Nephron progenitor cell (in vitro differentiated cells): Measurements from ENCODE around the gene KRT5.

Experiments used
- DNase-seq: peaks from one replicate; pipeline ENCODE4 v3.0.0; 2021
- H3K27ac Mint-ChIP-seq: 2 replicates; pipeline ENCODE4 v1.8.0; 2021; ENCODE audit warnings: mild to moderate bottlenecking, moderate library complexity, mixed read lengths
- H3K27me3 Mint-ChIP-seq: 2 replicates; pipeline ENCODE4 v1.8.0; 2021; ENCODE audit warnings: mild to moderate bottlenecking, low read depth, mixed read lengths; ENCODE audit not compliant: poor library complexity
- H3K36me3 Mint-ChIP-seq: 2 replicates; pipeline ENCODE4 v1.8.0; 2021; ENCODE audit warnings: low read depth, mixed read lengths
- H3K4me1 Mint-ChIP-seq: 2 replicates; pipeline ENCODE4 v1.8.0; 2021; ENCODE audit warnings: mixed read lengths
- H3K4me3 Mint-ChIP-seq: 2 replicates; pipeline ENCODE4 v1.8.0; 2021; ENCODE audit warnings: mild to moderate bottlenecking, moderate library complexity, mixed read lengths
- H3K9me3 Mint-ChIP-seq: 2 replicates; pipeline ENCODE4 v1.8.0; 2021; ENCODE audit warnings: mild to moderate bottlenecking, moderate library complexity, mixed read lengths
- TF ChIP-seq, protein P1 (sequence below): fragments of 200-600 bp; sonication (generic); IDR thresholded peaks from 2 replicates; pipeline ENCODE4 v1.5.0; 2021; ENCODE audit warnings: antibody characterized with exemption

The KRT5 gene

DNA sequence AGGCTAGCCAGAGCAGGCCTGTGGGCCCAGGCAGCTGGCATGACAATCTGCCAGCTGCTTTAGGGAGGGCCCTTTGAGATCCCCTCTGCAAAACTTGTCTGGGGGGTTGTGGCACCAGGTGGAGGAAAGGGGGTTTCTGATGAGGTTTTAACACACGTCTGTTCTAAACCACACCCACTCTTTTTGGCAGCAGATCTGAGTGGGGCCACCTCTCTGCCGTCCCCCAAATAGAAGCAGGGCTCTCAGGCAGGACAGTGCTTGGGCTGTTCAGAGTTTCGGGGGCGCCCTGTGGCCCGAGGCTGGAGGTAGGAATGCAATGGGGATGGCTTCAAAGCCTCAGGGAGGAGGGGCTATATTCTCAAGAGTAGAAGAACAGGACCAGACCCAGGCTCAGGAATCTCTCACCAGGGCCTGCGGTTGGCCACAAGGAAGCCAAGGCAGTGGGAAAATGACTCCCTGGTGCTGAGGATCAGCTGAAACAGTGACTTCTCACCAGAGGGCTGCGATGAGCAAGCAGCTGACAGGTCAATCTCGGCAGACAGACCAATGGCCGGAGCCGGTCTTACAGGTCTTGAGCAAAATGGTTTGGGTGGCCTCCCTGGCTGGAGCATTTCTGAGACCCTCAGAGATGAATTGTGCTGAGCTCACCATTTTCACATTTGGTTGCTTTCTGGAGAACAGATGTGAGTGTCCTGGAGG, 1.5 kb upstream of the KRT5 start:
- Mint-ChIP-seq H3K27ac (peak overlapping the region; percentile 72), H3K27me3 (peaks cover 4% of the 10 kb centered on the region), H3K36me3 (no peaks in the 10 kb centered on the region), H3K4me3 (no peak overlapping the region), H3K4me1 (peaks cover 24% of the 10 kb centered on the region), H3K9me3 (no peaks in the 10 kb centered on the region)
- no peak for DNase-seq
- TF ChIP-seq, protein P1, sequence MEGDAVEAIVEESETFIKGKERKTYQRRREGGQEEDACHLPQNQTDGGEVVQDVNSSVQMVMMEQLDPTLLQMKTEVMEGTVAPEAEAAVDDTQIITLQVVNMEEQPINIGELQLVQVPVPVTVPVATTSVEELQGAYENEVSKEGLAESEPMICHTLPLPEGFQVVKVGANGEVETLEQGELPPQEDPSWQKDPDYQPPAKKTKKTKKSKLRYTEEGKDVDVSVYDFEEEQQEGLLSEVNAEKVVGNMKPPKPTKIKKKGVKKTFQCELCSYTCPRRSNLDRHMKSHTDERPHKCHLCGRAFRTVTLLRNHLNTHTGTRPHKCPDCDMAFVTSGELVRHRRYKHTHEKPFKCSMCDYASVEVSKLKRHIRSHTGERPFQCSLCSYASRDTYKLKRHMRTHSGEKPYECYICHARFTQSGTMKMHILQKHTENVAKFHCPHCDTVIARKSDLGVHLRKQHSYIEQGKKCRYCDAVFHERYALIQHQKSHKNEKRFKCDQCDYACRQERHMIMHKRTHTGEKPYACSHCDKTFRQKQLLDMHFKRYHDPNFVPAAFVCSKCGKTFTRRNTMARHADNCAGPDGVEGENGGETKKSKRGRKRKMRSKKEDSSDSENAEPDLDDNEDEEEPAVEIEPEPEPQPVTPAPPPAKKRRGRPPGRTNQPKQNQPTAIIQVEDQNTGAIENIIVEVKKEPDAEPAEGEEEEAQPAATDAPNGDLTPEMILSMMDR = no peak

DNA sequence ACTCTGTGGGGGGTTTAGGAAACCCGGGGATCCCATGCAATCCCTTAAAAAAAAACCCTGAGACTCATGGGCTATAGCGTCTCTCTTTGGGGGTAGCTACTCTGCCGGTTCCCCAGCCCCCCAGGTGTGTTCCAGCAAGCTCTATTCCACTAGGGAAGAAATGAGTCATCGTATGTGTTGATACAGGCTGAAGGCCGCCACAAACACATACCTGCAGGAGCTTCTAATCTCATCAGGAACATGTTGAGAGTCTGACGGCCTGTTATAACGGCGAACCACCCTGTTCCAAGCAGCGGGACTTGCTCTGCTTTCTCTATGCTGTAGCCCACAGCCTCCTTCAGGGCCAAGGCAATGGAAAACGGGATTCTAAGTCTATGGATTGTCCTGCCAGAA, 977 bp upstream of the KRT5 start:
- Mint-ChIP-seq H3K27ac (no peak overlapping the region), H3K9me3 (no peaks in the 10 kb centered on the region), H3K36me3 (no peaks in the 10 kb centered on the region), H3K27me3 (peaks cover 4% of the 10 kb centered on the region), H3K4me1 (peaks cover 24% of the 10 kb centered on the region), H3K4me3 (no peak overlapping the region)
- TF ChIP-seq, protein P1 = no peak
- DNase-seq = no peak

DNA sequence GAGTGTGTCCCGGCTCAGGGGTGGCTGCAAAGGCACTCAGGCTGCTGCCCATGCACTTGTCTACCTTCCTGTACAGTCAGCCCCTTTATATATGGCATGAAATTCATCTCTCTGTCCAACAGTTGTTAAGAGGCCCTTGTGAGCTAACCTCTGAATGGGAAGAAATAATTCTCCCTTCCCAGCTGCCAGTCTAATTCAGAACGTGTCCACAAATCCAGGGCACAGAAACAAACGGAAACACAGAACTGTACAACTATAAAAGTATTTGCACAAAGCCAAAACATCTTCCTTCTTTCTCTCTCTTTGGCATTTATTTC, 849 bp downstream of the KRT5 start:
- no peak overlapping the region for H3K4me3 Mint-ChIP-seq
- peaks cover 24% of the 10 kb centered on the region for H3K4me1 Mint-ChIP-seq
- no peak overlapping the region for H3K27ac Mint-ChIP-seq
- H3K36me3 Mint-ChIP-seq = no peaks in the 10 kb centered on the region
- H3K9me3 Mint-ChIP-seq = no peaks in the 10 kb centered on the region
- DNase-seq = no peak
- TF ChIP-seq, protein P1 = no peak
- no peaks in the 10 kb centered on the region for H3K27me3 Mint-ChIP-seq

DNA sequence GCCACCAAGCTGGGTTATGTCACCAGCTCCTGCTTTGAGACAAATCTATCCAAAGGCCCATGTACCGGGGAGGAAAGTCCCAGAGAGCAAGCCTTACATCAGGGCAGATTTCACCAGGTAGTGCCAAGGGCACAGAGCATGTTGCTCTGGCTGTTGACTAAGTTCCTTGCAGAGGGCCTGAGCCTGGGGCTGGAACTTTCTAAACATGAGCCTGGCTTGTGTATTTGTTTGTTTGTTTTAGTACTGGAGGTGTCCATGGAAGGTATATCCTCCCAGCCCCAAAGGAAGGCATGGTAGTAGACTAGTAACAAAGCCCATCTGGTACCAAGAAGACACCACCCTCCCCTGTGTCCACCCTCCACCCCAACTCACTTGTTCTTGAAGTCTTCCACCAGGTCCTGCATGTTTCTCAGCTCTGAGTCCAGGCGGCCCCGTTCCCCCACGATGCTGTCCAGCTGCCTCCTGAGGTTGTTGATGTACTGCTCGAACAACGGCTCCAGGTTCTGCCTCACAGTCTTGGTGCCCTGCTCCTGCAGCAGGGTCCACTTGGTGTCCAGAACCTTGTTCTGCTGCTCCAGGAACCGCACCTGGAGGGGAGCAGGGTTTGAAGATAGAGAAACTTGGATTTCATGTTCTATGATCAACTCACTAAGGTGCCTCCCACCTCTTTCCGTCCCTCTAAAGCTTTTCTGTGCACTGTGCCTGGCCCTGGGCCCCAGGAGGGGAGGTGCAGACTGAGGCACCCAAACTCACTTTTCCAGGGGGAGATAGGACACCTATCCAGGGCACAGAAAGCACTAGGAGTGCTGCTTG, 1.4 kb downstream of the KRT5 start:
- no peak overlapping the region for H3K27ac Mint-ChIP-seq
- H3K9me3 Mint-ChIP-seq = no peaks in the 10 kb centered on the region
- H3K36me3 Mint-ChIP-seq = no peaks in the 10 kb centered on the region
- peaks cover 24% of the 10 kb centered on the region for H3K4me1 Mint-ChIP-seq
- H3K27me3 Mint-ChIP-seq = no peaks in the 10 kb centered on the region
- TF ChIP-seq, protein P1 = no peak
- H3K4me3 Mint-ChIP-seq = no peak overlapping the region
- DNase-seq = no peak

DNA sequence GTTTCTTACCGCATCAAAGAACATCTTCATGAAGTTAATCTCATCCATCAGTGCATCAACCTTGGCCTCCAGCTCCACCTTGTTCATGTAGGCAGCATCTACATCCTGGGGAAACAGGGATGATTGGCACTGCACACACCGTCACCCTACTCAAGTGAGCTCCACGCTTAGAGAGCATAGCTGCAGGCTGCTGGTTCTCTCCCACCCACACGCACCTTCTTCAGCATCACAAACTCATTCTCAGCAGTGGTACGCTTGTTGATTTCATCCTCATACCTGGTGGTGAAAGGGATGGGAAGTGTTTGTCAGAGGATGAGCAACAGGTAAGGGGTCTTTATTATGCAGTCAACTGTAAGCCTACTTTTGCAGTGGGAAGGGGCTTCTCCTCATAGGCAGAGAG, 2.3 kb downstream of the KRT5 start:
- Mint-ChIP-seq H3K4me1 (peaks cover 24% of the 10 kb centered on the region), H3K27me3 (no peaks in the 10 kb centered on the region), H3K9me3 (no peaks in the 10 kb centered on the region), H3K36me3 (no peaks in the 10 kb centered on the region), H3K4me3 (no peak overlapping the region), H3K27ac (no peak overlapping the region)
- no peak for DNase-seq
- TF ChIP-seq, protein P1 = no peak
